ENCODE data around the gene CDKN2B-AS1. TPM values are rescaled to one million over a fixed set of nuclear protein-coding genes. Genes with fewer than 3 reads are reported as not detected.
A peak's percentile ranks its signal among the peaks of the same experiment; 100 is the strongest.

Gene CDKN2B-AS1
- total and polyA plus RNA-seq, 2 donors (not counting 1 experiment from before 2014, with no cell fraction given): 1.3 to 2.5 TPM

DNA sequence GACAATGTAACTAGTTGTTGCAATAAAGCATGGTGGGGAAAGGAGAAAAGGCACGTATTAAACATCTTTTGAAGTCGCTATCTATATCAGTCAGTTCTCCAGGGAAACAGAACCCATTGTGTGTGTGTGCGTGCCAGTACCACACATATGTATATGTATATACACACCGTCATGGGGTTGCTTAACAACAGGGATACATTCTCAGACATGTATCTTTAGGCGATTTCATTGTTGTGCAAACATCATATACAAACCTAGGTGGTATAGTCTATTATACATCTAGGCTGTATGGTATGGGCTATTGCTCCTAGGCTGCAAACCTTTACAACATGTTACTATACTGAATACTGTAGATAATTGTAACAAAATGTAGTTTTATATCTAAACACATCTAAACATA lies 2.3 kb downstream of the CDKN2B-AS1 start:
- no peaks in the 10 kb centered on the region for H3K36me3 ChIP-seq (replicated peaks in 1 of 2; ENCODE audit: control extremely low read depth in 1 of 2, control insufficient read depth in 1 of 2, extremely low read depth in 1 of 2, insufficient read depth in 2 of 2, low read length in 1 of 2)
- H3K9me3 Mint-ChIP-seq (ENCODE audit: insufficient read depth): no peaks in the 10 kb centered on the region
- no peaks in the 10 kb centered on the region for H4K20me1 ChIP-seq (ENCODE audit: control insufficient read depth, insufficient read depth, low read length, poor library complexity, severe bottlenecking)
- no peak overlapping the region for H3K4me2 ChIP-seq (replicated peaks; ENCODE audit: low read depth, low read length, poor library complexity, severe bottlenecking)
- intact Hi-C loops (cut with micrococcal nuclease): loop anchor here (5.0 to 10.0 kb wide), 4 partner anchors 552 to 1312 kb away; partner anchors contain the start of genes FOCAD, IFNA1 and KLHL9
- peak overlapping the region; percentile 95 for H3K27ac Mint-ChIP-seq
- peaks cover 19% of the 10 kb centered on the region for H3K4me1 Mint-ChIP-seq
- no peak overlapping the region for H3K4me3 ChIP-seq (ENCODE audit: control extremely low read depth in 1 of 5, extremely low read depth in 1 of 5, insufficient read depth in 1 of 5, low read depth in 2 of 5, low read length in 4 of 5)
- TF ChIP-seq EZH2 (IDR thresholded peaks at IDR 0.05; ENCODE audit: borderline replicate concordance, insufficient read depth, low read depth, low read length, poor library complexity, severe bottlenecking) (no peak), CTCF (IDR thresholded peaks at IDR 0.05) (no peak)
- H3K9ac ChIP-seq (ENCODE audit: low read length): no peak overlapping the region
- peaks cover 0 to 2% (median 0%) of the 10 kb centered on the region in 4 experiments for H3K27me3 ChIP-seq (replicated peaks in 1 of 4; ENCODE audit: control extremely low read depth in 1 of 4, control insufficient read depth in 3 of 4, insufficient read depth in 4 of 4, low read length in 3 of 4)
- H3K79me2 ChIP-seq (ENCODE audit: control insufficient read depth, insufficient read depth, low read length): peaks cover 9% of the 10 kb centered on the region
- H3K4me3 Mint-ChIP-seq: peak overlapping the region; percentile 97
- no CpG with 5 or more reads among the region's 5 CpGs for WGBS (ENCODE audit: insufficient coverage)
- no peak for ATAC-seq (ENCODE audit: low read depth)
- no peak overlapping the region for H3K27ac ChIP-seq (ENCODE audit: low read length in 2 of 2)
- no peaks in the 10 kb centered on the region for H3K9me3 ChIP-seq (ENCODE audit: control extremely low read depth in 1 of 3, control insufficient read depth in 2 of 3, insufficient read depth in 1 of 3, low read length in 2 of 3)
- DNase-seq: no peak
- H3K27me3 Mint-ChIP-seq: peaks cover 10% of the 10 kb centered on the region
- POLR2A ChIA-PET: no interaction called here
- no peak overlapping the region for H2AFZ ChIP-seq (ENCODE audit: insufficient read depth, low read depth, low read length, poor library complexity, severe bottlenecking)
- H3K4me1 ChIP-seq (ENCODE audit: control insufficient read depth in 2 of 2, insufficient read depth in 2 of 2, low read length in 2 of 2): peaks cover 17 to 19% of the 10 kb centered on the region in 2 donors
- CTCF ChIA-PET: interaction anchor here (0.8 to 6.8 kb wide), 3 partner anchors 11 to 184 kb away, joined by 3 to 60 read pairs (median 3); partner anchors contain the start of gene CDKN2B

- H3K4me2 ChIP-seq (replicated peaks; ENCODE audit: low read depth, low read length, poor library complexity, severe bottlenecking): no peak overlapping the region
- POLR2A ChIA-PET: no interaction called here
- no peak overlapping the region for H3K4me3 Mint-ChIP-seq
Measured at GRCh38 chr9:21997480-21997879, 2.9 kb downstream of the CDKN2B-AS1 start.

More at GRCh38 chr9:21997480-21997879, 2.9 kb downstream of the CDKN2B-AS1 start:
- Histone ChIP-seq H3K9ac (ENCODE audit: low read length) (no peak overlapping the region), H3K4me1 (ENCODE audit: control insufficient read depth in 2 of 2, insufficient read depth in 2 of 2, low read length in 2 of 2) (peaks cover 17 to 19% of the 10 kb centered on the region in 2 donors), H4K20me1 (ENCODE audit: control insufficient read depth, insufficient read depth, low read length, poor library complexity, severe bottlenecking) (no peaks in the 10 kb centered on the region), H3K27me3 (replicated peaks in 1 of 4; ENCODE audit: control extremely low read depth in 1 of 4, control insufficient read depth in 3 of 4, insufficient read depth in 4 of 4, low read length in 3 of 4) (peaks cover 0 to 2% (median 0%) of the 10 kb centered on the region in 4 experiments), H3K4me3 (ENCODE audit: control extremely low read depth in 1 of 5, extremely low read depth in 1 of 5, insufficient read depth in 1 of 5, low read depth in 2 of 5, low read length in 4 of 5) (no peak overlapping the region), H2AFZ (ENCODE audit: insufficient read depth, low read depth, low read length, poor library complexity, severe bottlenecking) (no peak overlapping the region), H3K9me3 (ENCODE audit: control extremely low read depth in 1 of 3, control insufficient read depth in 2 of 3, insufficient read depth in 1 of 3, low read length in 2 of 3) (no peaks in the 10 kb centered on the region), H3K36me3 (replicated peaks in 1 of 2; ENCODE audit: control extremely low read depth in 1 of 2, control insufficient read depth in 1 of 2, extremely low read depth in 1 of 2, insufficient read depth in 2 of 2, low read length in 1 of 2) (no peaks in the 10 kb centered on the region), H3K27ac (ENCODE audit: low read length in 2 of 2) (no peak overlapping the region), H3K79me2 (ENCODE audit: control insufficient read depth, insufficient read depth, low read length) (peaks cover 9% of the 10 kb centered on the region)
- no peak for ATAC-seq (ENCODE audit: low read depth)
- Mint-ChIP-seq H3K27ac (no peak overlapping the region), H3K9me3 (ENCODE audit: insufficient read depth) (no peaks in the 10 kb centered on the region), H3K27me3 (peaks cover 16% of the 10 kb centered on the region), H3K4me1 (peaks cover 19% of the 10 kb centered on the region)
- no peak for DNase-seq
- no CpG with 5 or more reads among the region's 1 CpG for WGBS (ENCODE audit: insufficient coverage)
- CTCF ChIA-PET: interaction anchor here (1.0 to 6.8 kb wide), 3 partner anchors 11 to 184 kb away, joined by 3 to 60 read pairs (median 4); partner anchors contain the start of gene CDKN2B
- TF ChIP-seq CTCF (IDR thresholded peaks at IDR 0.05): no peak
- TF ChIP-seq EZH2 (IDR thresholded peaks at IDR 0.05; ENCODE audit: borderline replicate concordance, insufficient read depth, low read depth, low read length, poor library complexity, severe bottlenecking): no peak
- intact Hi-C loops (cut with micrococcal nuclease): loop anchor here (5.0 to 10.0 kb wide), 4 partner anchors 553 to 1313 kb away; partner anchors contain the start of genes FOCAD, IFNA1 and KLHL9
